ENCODE data around the gene FLNA.

DNA sequence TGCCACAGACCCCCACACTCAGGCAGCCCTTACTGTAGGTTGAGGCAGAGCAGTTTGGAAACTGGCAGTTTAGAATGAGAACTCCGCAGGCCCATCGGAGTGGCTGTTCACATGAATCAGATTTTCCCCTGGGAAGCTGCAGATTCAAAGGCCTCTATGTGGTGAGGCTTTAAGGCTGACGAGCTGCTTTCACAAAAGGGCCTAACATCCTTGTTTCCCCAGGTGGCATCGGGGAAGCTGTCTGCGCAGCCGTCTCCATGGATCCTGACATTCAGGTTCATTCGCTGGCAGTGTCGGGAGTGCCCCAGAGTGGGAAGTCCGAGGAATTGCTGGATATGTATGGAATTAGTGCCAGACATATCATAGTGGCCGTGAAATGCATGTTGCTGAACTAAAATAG lies 45.1 kb downstream of the FLNA start:
- TF ChIP-seq, protein P1, sequence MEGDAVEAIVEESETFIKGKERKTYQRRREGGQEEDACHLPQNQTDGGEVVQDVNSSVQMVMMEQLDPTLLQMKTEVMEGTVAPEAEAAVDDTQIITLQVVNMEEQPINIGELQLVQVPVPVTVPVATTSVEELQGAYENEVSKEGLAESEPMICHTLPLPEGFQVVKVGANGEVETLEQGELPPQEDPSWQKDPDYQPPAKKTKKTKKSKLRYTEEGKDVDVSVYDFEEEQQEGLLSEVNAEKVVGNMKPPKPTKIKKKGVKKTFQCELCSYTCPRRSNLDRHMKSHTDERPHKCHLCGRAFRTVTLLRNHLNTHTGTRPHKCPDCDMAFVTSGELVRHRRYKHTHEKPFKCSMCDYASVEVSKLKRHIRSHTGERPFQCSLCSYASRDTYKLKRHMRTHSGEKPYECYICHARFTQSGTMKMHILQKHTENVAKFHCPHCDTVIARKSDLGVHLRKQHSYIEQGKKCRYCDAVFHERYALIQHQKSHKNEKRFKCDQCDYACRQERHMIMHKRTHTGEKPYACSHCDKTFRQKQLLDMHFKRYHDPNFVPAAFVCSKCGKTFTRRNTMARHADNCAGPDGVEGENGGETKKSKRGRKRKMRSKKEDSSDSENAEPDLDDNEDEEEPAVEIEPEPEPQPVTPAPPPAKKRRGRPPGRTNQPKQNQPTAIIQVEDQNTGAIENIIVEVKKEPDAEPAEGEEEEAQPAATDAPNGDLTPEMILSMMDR (IDR thresholded peaks at IDR 0.05; ENCODE audit: low read length), result no peak
- TF ChIP-seq EZH2phosphoT487 (IDR thresholded peaks at IDR 0.05; ENCODE audit: low read length), result no peak
